NCI-H748 (cell line): Measurements from ENCODE around the gene STK38.
"Not testable (repeated sequence)": the region's sequence is repeated elsewhere in the genome, so short reads cannot be mapped to it uniquely, and the experiment has no call there.

Experiments
- DNase-seq: peaks from one replicate; lab custom pipeline; 2025; ENCODE audit not compliant: unreplicated experiment; lab: John Stamatoyannopoulos, UW

STK38 gene

DNA sequence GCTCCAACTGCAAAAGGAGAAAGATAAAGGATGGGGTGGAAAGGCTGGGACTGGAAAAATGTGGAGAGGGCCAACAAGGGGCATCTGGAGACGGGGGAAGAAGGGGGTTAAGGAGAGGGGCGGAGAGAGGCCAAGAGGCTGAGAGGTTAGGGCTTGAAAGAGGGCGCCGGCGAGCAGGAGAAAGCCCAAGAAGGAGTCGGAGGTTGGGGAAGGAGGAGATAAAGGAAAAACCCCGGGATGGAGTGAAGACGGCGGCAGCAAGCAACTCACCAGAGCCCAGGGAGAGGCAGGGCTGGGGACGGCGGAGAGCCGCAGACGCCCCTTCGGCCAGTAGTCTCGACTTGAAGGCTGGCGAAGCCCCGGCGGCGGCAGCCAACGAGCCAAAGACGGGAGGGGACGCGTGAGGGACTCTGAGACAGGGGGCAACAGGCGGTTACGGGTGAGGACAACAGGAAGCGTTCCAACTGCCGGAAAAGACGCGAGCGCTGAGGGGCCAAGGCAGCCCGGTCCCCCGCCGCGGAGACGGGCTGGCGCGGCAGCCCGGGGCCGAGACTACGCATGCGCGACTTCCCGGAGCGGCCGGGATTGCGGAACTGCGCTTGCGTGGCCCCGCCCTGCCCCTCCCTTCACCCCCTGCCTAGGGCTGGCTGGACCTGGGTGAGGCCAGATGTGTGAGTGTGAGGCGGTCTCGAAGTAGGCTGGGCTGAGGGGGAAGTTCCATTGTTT is at the start of gene STK38:
Gene STK38, minus strand, starts transcription at position 560 of the 726 bp plus-strand sequence. CDS start 7,277 bp downstream, outside the sequence.
- DNase-seq = peak; percentile 94

DNA sequence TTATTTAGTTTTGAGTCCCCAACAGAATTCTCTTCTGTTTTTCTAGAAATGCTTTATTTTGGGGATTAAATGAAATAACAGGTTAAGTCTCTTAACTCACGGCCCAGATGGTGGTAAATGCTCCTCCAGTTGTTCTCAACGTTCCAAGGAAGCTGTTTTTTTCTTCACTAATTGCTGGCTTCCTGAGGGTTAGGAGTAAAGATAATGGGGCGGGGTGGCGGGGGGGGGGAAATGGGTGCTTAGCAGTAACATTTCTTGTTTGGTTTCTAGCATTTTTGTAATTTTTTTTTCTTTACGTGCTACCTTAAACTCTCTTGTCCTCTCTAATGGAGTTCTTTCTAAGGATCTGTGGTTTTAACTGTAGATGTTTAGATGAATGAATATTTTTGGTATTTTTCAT is 49.1 kb upstream of the STK38 start:
- DNase-seq = peak; percentile 26

DNA sequence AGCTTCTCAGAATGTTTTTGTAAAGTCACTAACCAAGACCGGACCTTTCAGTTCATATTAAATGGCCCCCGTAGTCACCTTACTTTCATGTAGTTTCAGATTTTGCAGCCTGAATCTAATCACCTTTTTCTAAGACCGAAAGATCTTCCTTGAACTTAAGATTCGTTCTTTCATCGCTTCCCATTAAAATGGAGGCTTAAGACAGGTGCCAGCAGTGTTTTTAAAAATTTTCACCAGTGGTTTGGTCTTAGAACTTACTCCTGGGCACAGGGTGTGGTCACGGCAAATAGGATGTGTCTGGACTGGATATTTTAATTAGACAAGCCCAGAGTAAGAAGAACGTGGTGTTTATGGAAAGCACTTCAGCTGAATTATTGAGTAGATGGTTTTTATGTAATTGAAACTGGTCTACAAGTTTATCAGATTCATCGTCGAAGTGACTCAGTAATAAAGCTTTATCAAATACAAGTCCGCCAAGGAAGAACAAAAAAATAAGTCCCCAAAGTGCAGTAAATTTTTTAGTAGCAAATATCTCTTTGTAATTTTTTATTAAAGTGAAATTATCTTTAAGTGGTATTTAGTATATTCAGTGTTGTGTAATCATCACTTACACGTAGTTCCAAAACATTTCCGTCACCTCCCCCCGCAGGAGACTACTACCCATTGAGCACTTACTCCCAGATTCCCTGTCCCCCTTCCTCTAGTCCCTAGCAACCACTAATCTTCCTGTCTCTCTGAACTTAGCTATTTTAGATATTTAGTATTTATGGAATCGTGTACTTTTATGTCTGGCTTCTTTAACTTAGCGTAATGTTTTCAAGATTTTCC is 47.8 kb upstream of the STK38 start:
- DNase-seq = peak; percentile 61

DNA sequence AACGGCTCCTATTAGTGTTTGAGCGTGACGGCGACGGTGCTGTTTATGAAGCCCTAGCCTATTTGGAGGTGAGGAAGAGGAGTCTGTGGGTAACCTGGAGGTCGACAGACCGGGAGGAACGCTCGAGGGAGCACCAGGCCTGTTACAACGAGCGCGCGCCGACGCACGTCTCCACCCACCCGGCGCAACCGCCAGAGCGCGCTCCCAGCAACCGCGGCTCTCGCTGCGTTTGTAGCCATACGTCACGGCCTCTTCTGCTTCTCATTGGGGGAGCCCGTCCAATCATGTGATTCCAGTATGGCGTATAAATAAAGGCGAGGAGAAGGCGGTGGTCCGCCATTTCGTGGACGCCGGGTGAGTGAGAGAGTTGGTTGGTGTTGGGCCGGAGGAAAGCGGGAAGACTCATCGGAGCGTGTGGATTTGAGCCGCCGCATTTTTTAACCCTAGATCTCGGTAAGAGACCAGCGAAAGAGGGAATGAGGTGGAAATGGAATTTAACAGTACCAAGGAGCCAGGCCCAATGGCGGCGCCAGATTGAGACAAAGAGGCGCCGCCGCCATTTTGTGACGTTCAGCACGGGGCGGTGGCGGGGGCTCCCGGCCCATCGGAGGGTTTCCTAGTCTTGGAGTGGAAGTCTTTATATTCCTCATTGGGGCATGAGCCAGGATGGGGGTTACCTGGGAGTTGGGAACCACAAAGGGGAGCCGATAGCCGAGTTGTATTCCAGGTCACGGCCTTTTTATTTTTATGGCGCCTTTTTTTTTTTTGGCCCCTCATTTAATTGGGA is 46.9 kb upstream of the STK38 start, which contains the start of gene SRSF3:
Gene SRSF3, plus strand, starts transcription at position 334 of the 787 bp plus-strand sequence. CDS start 2,401 bp downstream, outside the sequence.
- peak; percentile 99 for DNase-seq

DNA sequence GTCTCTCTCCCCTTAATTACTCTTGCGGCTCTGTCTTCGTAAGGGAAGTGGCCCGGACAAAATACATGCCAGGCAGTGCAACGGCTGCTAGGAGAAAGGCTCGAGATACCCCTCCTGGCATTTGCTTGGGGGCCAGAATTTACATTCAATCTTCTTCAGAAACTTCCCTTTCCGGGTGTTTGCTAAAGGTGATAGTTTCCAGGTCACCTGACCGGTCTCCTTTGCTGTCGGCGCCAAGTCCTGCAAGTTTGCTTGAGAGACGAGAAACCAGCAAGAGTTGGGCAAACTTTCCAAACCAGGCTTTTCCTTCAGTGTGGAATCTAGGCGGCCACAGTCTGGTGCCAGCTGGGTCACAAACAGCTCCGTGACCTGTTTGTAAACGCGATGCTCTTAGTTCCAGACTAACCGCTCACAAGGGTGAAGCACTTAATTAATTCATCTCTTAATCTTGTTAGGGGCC is 46.3 kb upstream of the STK38 start:
- peak; percentile 79 for DNase-seq

DNA sequence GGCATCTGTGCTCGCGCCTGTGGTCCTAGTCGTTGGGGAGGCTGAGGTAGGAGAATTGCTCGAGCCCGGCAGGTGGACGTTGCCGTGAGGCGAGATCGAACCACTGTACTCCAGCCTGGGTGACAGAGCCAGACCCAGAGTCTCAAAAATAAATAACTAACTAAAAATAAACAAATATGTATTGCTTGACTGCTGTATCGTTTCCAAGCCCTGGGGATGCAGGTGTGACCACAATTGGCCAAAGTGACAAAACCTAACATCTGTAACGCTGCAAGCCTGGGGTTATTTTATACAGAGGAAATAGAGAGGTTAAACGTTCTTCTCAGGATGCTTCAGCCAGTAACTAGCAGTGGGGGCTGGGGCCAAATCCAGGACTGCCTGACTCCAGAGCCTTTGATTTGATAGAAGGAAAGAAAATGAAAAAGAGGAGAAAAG is 45.0 kb upstream of the STK38 start:
- no peak for DNase-seq

DNA sequence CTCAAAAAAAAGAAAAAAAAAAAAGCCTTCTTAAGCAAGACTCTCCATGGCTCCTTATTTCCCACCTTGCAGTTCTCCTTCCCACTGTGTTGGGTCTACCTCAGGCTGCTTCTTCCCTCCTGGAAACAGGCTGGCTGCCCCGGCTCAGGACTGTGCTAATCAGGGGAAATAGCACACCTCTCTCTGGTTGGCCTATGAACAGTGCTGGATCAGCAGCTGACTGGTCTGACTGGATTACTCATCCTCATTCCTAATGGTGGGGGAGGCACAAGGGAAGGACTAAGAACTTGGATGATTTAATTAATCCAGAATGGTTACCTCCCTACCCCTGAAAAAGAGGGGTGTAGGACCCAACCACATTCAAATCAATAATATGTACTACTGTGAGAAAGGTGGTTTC is 43.0 kb upstream of the STK38 start:
- no peak for DNase-seq

DNA sequence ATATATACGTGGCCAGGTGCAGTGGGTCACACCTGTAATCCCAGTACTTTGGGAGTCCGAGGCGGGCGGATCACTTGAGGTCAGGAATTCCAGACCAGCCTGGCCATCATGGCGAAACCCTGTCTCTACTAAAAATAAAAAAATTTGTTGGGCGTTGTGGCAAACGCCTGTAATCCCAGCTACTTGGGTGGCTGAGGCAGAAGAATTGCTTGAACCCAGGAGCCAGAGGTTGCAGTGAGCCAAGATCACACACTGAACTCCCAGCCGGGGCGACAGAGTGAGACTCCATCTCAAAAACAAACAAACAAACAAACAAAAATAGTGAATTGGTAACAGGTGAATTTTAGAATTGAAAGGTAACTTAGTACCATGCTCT is 41.7 kb upstream of the STK38 start:
- DNase-seq = not testable (repeated sequence)

DNA sequence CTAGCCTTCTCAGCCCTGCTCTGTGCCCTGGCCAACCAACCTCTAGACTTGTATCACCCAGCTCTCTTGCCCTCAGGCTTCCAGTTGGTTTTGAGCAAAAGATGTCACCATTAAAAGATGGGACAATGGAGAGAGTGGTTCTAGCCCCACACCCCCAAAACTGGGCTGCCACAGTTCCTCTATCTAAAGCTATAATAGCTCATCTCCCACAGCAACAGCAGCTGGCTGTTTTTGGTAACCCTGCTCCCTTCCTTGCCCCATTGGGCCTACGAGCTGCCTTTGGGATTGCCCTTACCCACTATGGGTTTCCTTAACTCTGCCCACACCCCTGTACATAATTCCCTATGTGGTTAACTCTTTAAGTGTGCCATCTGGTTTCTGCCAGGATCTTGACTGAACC is 39.3 kb upstream of the STK38 start:
- DNase-seq = no peak

DNA sequence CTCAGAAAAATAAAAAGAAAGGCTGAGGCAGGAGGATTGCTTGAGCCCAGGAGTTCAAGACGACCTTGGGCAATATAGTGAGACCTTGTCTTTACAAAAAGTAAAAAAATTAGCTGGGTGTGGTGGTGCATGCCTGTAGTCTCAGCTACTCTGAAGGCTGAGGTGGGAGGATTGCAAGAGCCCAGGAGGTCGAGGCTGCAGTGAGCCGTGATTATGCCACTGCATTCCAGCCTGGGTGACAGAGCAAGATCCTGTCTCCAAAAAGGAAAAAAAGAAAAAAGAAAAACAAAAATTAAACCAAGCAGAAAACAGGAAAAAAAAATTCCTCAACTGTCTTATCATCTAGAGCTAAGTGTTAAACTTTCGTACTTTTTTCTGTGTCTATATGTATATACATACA is 34.4 kb upstream of the STK38 start:
- no peak for DNase-seq

DNA sequence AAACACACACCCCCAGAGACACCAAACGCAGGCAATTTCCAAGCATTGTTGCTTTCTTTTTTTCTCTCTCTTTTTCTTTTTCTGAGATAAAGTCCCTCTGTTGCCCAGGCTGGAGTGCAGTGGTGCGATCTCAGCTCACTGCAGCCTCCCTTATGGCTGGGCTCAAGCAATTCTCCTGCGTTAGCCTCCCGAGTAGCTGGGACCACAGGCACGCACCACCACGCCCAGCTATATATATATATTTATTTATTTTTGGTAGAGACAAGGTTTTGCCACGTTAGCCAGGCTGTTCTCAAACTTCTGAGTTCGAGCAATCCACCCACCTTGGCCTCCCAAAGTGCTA is 32.9 kb upstream of the STK38 start:
- no peak for DNase-seq

DNA sequence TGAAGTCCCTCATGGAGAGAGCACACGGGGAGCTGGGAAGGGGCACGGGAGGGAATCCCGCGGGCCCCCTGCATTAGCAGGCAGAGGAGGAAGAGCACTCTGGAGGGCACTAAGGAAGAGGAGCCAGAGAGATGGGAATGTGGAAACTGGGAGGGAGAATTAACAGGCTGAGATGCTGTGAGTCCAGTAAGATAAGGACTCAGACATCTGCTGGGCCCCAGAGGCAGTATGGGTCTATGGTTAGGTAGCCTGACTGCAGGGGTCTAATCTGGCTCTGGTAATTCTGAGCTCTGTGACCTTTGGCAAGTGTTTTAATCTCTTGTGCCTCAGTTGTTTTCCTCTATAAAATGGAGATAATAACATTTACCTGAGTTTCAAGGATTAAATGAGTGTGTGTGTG is 31.2 kb upstream of the STK38 start:
- no peak for DNase-seq

DNA sequence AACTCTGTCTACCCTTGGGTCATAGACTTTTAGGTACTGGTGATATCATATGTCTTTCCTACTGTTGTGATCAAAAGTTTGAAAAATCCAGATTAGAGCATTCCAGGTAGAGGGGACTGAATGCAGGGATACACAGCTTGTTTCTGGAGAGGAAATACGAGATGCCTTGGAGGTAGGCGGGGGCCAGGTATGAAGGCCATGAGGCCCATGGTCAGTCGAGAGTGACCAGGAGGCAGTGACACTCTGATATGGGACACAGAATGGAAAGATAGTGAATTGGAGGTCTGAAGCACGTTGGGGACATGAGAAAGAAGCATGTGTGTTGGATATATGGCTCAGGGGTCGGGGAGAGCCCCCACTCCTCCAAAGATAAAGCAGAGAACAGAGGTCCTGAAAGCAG is 30.8 kb upstream of the STK38 start:
- DNase-seq = no peak

DNA sequence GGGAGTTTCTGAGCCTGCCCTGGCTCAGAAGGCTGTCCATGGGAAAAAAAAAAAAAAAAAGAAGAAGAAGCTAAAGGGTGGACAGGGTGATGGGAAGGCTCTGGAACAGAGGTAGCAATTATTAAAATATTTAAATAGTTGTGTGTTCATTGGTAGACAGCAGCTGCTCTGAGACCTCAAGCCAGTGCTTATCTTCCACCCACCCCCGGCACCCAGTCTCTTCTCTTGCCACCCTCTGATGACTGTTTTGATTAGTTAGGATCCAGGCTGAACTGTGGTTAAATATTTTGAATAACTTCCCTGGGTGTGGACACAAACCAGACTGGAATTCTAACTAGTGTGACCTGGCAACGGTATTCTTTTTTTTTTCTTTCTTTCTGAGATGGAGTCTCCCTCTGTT is 30.0 kb upstream of the STK38 start:
- DNase-seq = no peak

DNA sequence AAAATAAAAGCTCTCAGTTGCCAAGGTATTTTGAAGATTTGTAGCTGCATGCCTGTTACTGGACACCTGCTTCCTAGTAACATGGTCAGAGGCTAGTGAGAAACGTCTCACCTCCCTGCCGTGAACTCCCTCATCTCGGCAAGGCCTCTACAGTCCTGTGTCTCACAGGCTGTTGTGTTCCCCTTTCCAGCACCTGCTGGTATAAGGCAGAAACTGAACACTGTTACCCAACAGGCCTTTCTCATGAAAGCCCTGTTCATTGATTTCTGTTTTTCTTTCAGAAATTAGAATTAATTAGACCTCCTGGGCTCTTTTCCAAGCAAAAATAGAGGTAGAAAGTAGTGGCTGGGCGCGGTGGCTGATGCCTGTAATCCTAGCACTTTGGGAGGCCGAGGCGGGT is 29.3 kb upstream of the STK38 start:
- no peak for DNase-seq

DNA sequence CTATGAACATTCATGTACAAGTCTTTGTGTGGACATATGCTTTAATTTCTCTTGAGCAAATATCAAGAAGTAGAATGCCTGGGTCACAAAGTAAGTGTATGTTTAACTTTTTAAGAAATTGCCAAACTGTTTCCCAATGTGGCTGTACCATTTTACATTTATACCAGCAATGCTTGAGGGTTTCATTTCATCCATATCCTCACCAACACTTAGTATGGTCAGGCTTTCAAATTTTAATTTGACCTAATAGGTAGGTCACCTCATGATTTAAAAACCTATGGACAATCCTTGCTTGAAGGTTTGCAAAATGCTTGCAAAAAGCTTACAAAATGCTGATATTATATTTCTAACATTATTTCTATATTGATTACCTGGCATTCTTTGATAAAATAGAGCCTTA is 27.4 kb upstream of the STK38 start:
- DNase-seq = no peak

DNA sequence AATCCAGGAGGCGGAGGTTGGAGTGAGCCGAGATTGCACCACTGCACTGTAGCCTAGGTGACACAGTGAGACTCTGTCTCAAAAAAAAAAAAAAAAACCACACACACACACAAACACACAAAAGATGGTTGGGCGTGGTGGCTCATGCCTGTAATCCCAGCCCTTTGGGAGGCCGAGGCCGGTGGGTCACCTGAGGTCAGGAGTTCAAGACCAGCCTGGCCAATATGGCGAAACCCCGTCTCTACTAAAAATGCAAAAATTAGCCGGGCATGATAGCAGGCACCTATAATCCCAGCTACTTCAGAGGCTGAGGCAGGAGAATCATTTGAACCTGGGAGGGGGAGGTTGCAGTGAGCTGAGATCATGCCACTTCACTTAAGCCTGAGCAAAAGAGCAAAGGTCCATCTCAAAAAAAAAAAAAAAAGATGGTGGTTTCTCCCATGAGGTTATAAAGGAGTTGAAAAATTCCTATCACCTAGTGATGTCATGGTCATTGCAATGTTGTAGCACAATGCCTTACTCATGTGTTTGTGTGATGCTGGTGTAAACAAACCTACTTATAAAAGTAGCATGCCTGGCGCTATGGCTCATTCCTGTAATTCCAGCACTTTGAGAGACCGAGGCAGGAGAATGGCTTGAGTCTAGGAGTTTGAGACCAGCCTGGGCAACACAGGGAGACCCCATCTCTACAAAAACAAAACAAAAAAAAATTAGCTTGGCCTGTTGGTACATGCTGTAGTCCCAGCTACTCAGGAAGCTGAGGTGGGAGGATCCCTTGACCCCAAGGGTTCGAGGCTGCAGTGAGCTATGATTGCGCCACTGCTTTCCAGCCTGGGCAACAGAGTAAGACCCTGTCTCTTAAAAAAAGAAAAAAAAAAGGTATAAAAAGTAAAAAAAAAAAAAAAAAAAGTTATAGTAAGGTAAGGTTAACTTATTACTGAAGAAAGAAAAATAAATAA is 25.4 kb upstream of the STK38 start:
- DNase-seq = not testable (repeated sequence)

DNA sequence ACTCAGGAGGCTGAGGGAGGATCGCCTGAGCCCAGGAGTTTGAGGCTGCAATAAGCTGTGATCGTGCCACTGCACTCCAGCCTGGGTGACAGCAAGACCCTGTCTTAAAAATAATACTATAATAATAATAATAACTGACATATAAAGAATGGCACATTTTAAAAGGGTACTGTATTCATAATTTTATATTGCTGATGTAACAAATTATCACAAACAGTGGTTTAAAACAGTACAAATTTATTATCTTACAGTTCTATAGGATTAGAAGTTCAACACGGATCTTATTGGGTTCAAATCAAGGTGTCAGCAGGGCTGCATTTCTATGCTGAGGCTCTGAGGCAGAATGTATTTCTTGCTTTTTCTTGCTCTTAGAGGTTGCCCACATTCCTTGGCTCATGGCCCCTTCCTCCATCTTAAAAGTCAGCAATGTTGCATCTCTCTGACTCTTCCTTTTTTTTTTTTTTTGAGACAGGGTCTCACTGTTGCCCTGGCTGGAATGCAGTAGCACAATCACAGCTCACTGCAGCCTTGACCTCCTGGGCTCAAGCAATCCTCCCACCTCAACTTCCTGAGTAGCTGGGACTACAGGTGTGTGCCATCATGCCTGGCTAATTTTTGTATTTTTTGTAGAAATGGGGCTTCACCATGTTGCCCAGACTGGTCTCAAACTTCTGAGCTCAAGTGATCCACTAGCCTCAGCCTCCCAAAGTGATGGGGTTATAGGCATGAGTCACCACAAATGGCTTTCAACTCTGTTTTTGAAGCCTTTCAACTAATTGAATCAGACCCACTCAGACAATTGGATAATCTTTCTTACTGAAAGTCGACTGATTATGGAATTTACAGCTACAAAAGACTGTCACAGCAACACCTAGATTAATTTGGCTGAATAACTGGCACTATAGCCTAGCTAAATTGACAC is 24.1 kb upstream of the STK38 start:
- DNase-seq = no peak

DNA sequence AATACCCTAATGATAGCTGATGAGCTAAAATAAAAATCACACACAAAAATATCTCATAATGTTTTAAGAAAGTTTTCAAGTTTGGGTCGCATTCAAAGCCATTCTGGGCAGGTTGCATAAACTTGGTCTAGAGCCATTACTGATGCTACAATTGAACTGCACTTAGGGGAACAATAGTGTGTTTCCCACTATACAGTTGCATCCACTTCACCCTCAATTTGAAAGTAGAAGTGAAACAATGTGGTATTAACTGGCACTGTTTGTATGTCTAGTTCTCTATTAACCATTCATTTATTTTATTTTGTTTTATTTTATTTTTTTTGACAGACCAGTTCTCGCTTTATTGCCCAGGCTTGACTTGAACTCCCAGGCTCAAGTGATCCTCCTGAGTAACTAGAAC is 23.0 kb upstream of the STK38 start:
- no peak for DNase-seq
